Type B pancreatic cell (in vitro differentiated cells): ENCODE measurements around the gene BAG2. TPM values are rescaled to one million over a fixed set of nuclear protein-coding genes. Genes with fewer than 3 reads are reported as not detected.

Experiments used
- DNase-seq: peaks from one replicate; pipeline ENCODE4 v3.0.0; 2021; ENCODE audit warnings: mixed read lengths; ENCODE audit not compliant: unreplicated experiment; ENCODE audit errors: extremely low spot score
- H3K27ac Mint-ChIP-seq: 2 replicates; pipeline ENCODE4 v1.8.0; 2021; ENCODE audit warnings: mild to moderate bottlenecking, mixed read lengths
- H3K27me3 Mint-ChIP-seq: 2 replicates; pipeline ENCODE4 v1.8.0; 2021; ENCODE audit warnings: mixed read lengths
- H3K36me3 Mint-ChIP-seq: 2 replicates; pipeline ENCODE4 v1.8.0; 2021; ENCODE audit warnings: mixed read lengths
- H3K4me1 Mint-ChIP-seq: one replicate; pipeline ENCODE4 v1.8.0; 2021; ENCODE audit warnings: mixed read lengths; ENCODE audit not compliant: unreplicated experiment
- H3K4me3 Mint-ChIP-seq: 2 replicates; pipeline ENCODE4 v1.8.0; 2021; ENCODE audit warnings: mild to moderate bottlenecking, mixed read lengths
- H3K9me3 Mint-ChIP-seq: 2 replicates; pipeline ENCODE4 v1.8.0; 2021; ENCODE audit warnings: mixed read lengths
- CTCF ChIP-seq: fragments of 200-600 bp; sonication (generic); conservative IDR thresholded peaks from 2 replicates; pipeline ENCODE4 v1.5.0; 2021; ENCODE audit warnings: antibody characterized with exemption, mild to moderate bottlenecking
- total RNA-seq: library from RNA; stranded (reverse); gene quantifications from 2 replicates; pipeline ENCODE4 v1.2.1, GENCODE V29; 2021; ENCODE audit warnings: low replicate concordance

BAG2 gene
- total RNA-seq, 1 donor from 2014 or later, result 3.8 TPM

- H3K27ac Mint-ChIP-seq, result no peak overlapping the region
- H3K4me1 Mint-ChIP-seq, result no peaks in the 10 kb centered on the region
- H3K36me3 Mint-ChIP-seq, result peaks cover 20% of the 10 kb centered on the region
- DNase-seq, result no peak
- H3K4me3 Mint-ChIP-seq, result no peak overlapping the region
- no peak for TF ChIP-seq CTCF
- H3K9me3 Mint-ChIP-seq, result no peaks in the 10 kb centered on the region
- H3K27me3 Mint-ChIP-seq, result no peaks in the 10 kb centered on the region
Observed at GRCh38 chr6:57183336-57183735, 11.2 kb downstream of the BAG2 start.

GRCh38 chr6:57190140-57190539, 18.0 kb downstream of the BAG2 start:
- DNase-seq, result no peak
- Mint-ChIP-seq H3K9me3 (no peaks in the 10 kb centered on the region), H3K36me3 (peaks cover 17% of the 10 kb centered on the region), H3K27ac (no peak overlapping the region), H3K4me1 (no peaks in the 10 kb centered on the region), H3K27me3 (no peaks in the 10 kb centered on the region), H3K4me3 (no peak overlapping the region)
- peak; percentile 49 for TF ChIP-seq CTCF

GRCh38 chr6:57193177-57193576, 21.1 kb downstream of the BAG2 start:
- no peak for DNase-seq
- no peak overlapping the region for H3K4me3 Mint-ChIP-seq
- no peak for TF ChIP-seq CTCF
- H3K36me3 Mint-ChIP-seq, result peaks cover 17% of the 10 kb centered on the region
- H3K27ac Mint-ChIP-seq, result no peak overlapping the region
- H3K9me3 Mint-ChIP-seq, result no peaks in the 10 kb centered on the region
- no peaks in the 10 kb centered on the region for H3K27me3 Mint-ChIP-seq
- no peaks in the 10 kb centered on the region for H3K4me1 Mint-ChIP-seq

- no peak overlapping the region for H3K27ac Mint-ChIP-seq
- DNase-seq, result no peak
- TF ChIP-seq CTCF, result no peak
- no peaks in the 10 kb centered on the region for H3K27me3 Mint-ChIP-seq
- H3K4me1 Mint-ChIP-seq, result no peaks in the 10 kb centered on the region
- H3K9me3 Mint-ChIP-seq, result no peaks in the 10 kb centered on the region
- no peak overlapping the region for H3K4me3 Mint-ChIP-seq
- peaks cover 15% of the 10 kb centered on the region for H3K36me3 Mint-ChIP-seq
Observed at GRCh38 chr6:57195457-57195856, 23.3 kb downstream of the BAG2 start.

GRCh38 chr6:57198926-57199636, 27.0 kb downstream of the BAG2 start:
- no peak for TF ChIP-seq CTCF
- no peaks in the 10 kb centered on the region for H3K9me3 Mint-ChIP-seq
- no peak overlapping the region for H3K27ac Mint-ChIP-seq
- DNase-seq, result no peak
- H3K4me3 Mint-ChIP-seq, result no peak overlapping the region
- H3K27me3 Mint-ChIP-seq, result no peaks in the 10 kb centered on the region
- H3K4me1 Mint-ChIP-seq, result no peaks in the 10 kb centered on the region
- H3K36me3 Mint-ChIP-seq, result peaks cover 3% of the 10 kb centered on the region
